Mesendoderm (in vitro differentiated cells): ENCODE results near the gene DDX1.

Experiments
- DNase-seq: peaks from one replicate; pipeline ENCODE4 v3.0.0; 2013
- H2AK5ac ChIP-seq: 2 replicates; pipeline ENCODE4 v1.6.1; 2013; ENCODE audit warnings: low read length, inconsistent platforms
- H2BK120ac ChIP-seq: 2 replicates; pipeline ENCODE4 v1.6.1; 2013; ENCODE audit warnings: low read depth, mild to moderate bottlenecking, low read length, moderate library complexity, mixed read lengths
- H2BK15ac ChIP-seq: replicated peaks from 2 replicates; pipeline ENCODE4 v1.6.1; 2013; ENCODE audit warnings: low read depth, mild to moderate bottlenecking, moderate library complexity
- H2BK5ac ChIP-seq: 2 replicates; pipeline ENCODE4 v1.6.1; 2013; ENCODE audit warnings: low read length, inconsistent platforms
- H3K18ac ChIP-seq: 2 replicates; pipeline ENCODE4 v1.6.1; 2013; ENCODE audit warnings: mild to moderate bottlenecking, low read length, mixed read lengths
- H3K23ac ChIP-seq: one replicate; pipeline ENCODE4 v1.6.1; 2013; ENCODE audit warnings: low read length
- H3K27ac ChIP-seq: 2 replicates; pipeline ENCODE4 v1.5.1; 2013; ENCODE audit warnings: low read depth, mild to moderate bottlenecking, inconsistent platforms, low read length, moderate library complexity
- H3K27me3 ChIP-seq: 2 replicates; pipeline ENCODE4 v1.6.1; 2013; ENCODE audit warnings: low read length, control low read depth, mild to moderate bottlenecking, inconsistent platforms; ENCODE audit not compliant: insufficient read depth, poor library complexity
- H3K36me3 ChIP-seq: 2 replicates; pipeline ENCODE4 v1.6.1; 2013; ENCODE audit warnings: low read length, inconsistent platforms; ENCODE audit not compliant: control insufficient read depth, insufficient read depth
- H3K4ac ChIP-seq: one replicate; pipeline ENCODE4 v1.6.1; 2013; ENCODE audit warnings: low read depth, mild to moderate bottlenecking, low read length, moderate library complexity
- H3K4me1 ChIP-seq: 2 replicates; pipeline ENCODE4 v1.6.1; 2013; ENCODE audit warnings: low read depth, low read length, inconsistent platforms; ENCODE audit not compliant: control insufficient read depth
- H3K4me2 ChIP-seq: 2 replicates; pipeline ENCODE4 v1.6.1; 2013; ENCODE audit warnings: low read length
- H3K4me3 ChIP-seq: 2 replicates; pipeline ENCODE4 v1.5.1; 2013; ENCODE audit warnings: mild to moderate bottlenecking, low read length
- H3K56ac ChIP-seq: one replicate; pipeline ENCODE4 v1.6.1; 2013; ENCODE audit warnings: low read length
- H3K79me1 ChIP-seq: 2 replicates; pipeline ENCODE4 v1.6.1; 2013; ENCODE audit warnings: low read length, inconsistent platforms
- H3K79me2 ChIP-seq: 2 replicates; pipeline ENCODE4 v1.6.1; 2013; ENCODE audit warnings: mild to moderate bottlenecking, low read length; ENCODE audit not compliant: control insufficient read depth, insufficient read depth
- H3K9ac ChIP-seq: 2 replicates; pipeline ENCODE4 v1.6.1; 2013; ENCODE audit warnings: low read length, inconsistent platforms
- H4K5ac ChIP-seq: one replicate; pipeline ENCODE4 v1.6.1; 2013; ENCODE audit warnings: low read length
- H4K8ac ChIP-seq: one replicate; pipeline ENCODE4 v1.6.1; 2013; ENCODE audit warnings: low read depth, mild to moderate bottlenecking, control low read depth, low read length, moderate library complexity
- WGBS: extraction: QIAGEN DNeasy Blood & Tissue Kit; methylation state at CpG from one replicate; pipeline ENCODE4 v1.1.7; 2013; ENCODE audit warnings: low lambda C conversion rate, missing lambda C conversion rate; ENCODE audit not compliant: insufficient coverage; ENCODE audit errors: extremely low coverage; 5-methylcytosine and 5-hydroxymethylcytosine counted together

Gene DDX1

GRCh38 chr2:15639323-15640251, 47.9 kb downstream of the DDX1 start:
- no CpG with 5 or more reads among the region's 12 CpGs for WGBS
- H3K27me3 ChIP-seq: no peaks in the 10 kb centered on the region
- H4K8ac ChIP-seq: no peak overlapping the region
- no peaks in the 10 kb centered on the region for H3K36me3 ChIP-seq
- H4K5ac ChIP-seq: no peak overlapping the region
- H3K18ac ChIP-seq: no peak overlapping the region
- H3K79me1 ChIP-seq: no peaks in the 10 kb centered on the region
- no peak overlapping the region for H3K56ac ChIP-seq
- no peak overlapping the region for H3K4me3 ChIP-seq
- H2BK5ac ChIP-seq: no peak overlapping the region
- no peak overlapping the region for H3K4ac ChIP-seq
- no peak overlapping the region for H3K27ac ChIP-seq
- H3K4me1 ChIP-seq: no peaks in the 10 kb centered on the region
- no peak overlapping the region for H2BK120ac ChIP-seq
- no peak for DNase-seq
- H3K9ac ChIP-seq: no peak overlapping the region
- H2AK5ac ChIP-seq: no peak overlapping the region
- H3K4me2 ChIP-seq: no peak overlapping the region
- H3K79me2 ChIP-seq: no peaks in the 10 kb centered on the region
- no peak overlapping the region for H2BK15ac ChIP-seq
- no peak overlapping the region for H3K23ac ChIP-seq

- Histone ChIP-seq H4K8ac (no peak overlapping the region), H3K36me3 (no peaks in the 10 kb centered on the region), H3K18ac (no peak overlapping the region), H2AK5ac (no peak overlapping the region), H3K4ac (no peak overlapping the region), H4K5ac (no peak overlapping the region), H3K4me2 (no peak overlapping the region), H3K27ac (no peak overlapping the region), H3K79me2 (no peaks in the 10 kb centered on the region), H3K23ac (no peak overlapping the region), H3K4me3 (no peak overlapping the region), H3K27me3 (no peaks in the 10 kb centered on the region), H3K4me1 (no peaks in the 10 kb centered on the region), H3K9ac (no peak overlapping the region), H2BK15ac (no peak overlapping the region), H2BK120ac (no peak overlapping the region), H3K79me1 (no peaks in the 10 kb centered on the region), H2BK5ac (no peak overlapping the region), H3K56ac (no peak overlapping the region)
- WGBS: no CpG with 5 or more reads among the region's 6 CpGs
- DNase-seq: peak; percentile 40
These were observed 48.6 kb downstream of the DDX1 start for GRCh38 chr2:15640261-15640711.

- Histone ChIP-seq H2AK5ac (no peak overlapping the region), H3K4me1 (no peaks in the 10 kb centered on the region), H3K27ac (no peak overlapping the region), H3K9ac (no peak overlapping the region), H3K36me3 (no peaks in the 10 kb centered on the region), H3K56ac (no peak overlapping the region), H2BK120ac (no peak overlapping the region), H3K4ac (no peak overlapping the region), H3K4me2 (no peak overlapping the region), H3K4me3 (no peak overlapping the region), H3K79me1 (no peaks in the 10 kb centered on the region), H3K27me3 (no peaks in the 10 kb centered on the region), H4K8ac (no peak overlapping the region), H2BK5ac (no peak overlapping the region), H4K5ac (no peak overlapping the region), H3K18ac (no peak overlapping the region), H2BK15ac (no peak overlapping the region), H3K23ac (no peak overlapping the region), H3K79me2 (no peaks in the 10 kb centered on the region)
- no peak for DNase-seq
- 100% methylated on average over 1 of the region's 2 CpGs for WGBS
These were observed 49.1 kb downstream of the DDX1 start for GRCh38 chr2:15640784-15641183.

GRCh38 chr2:15641530-15641982, 49.9 kb downstream of the DDX1 start:
- Histone ChIP-seq H3K36me3 (no peaks in the 10 kb centered on the region), H3K4me2 (no peak overlapping the region), H3K27me3 (no peaks in the 10 kb centered on the region), H2AK5ac (no peak overlapping the region), H2BK120ac (no peak overlapping the region), H3K79me2 (no peaks in the 10 kb centered on the region), H4K5ac (no peak overlapping the region), H3K56ac (no peak overlapping the region), H3K18ac (no peak overlapping the region), H3K4ac (no peak overlapping the region), H4K8ac (no peak overlapping the region), H3K9ac (no peak overlapping the region), H3K4me1 (no peaks in the 10 kb centered on the region), H2BK5ac (no peak overlapping the region), H3K27ac (no peak overlapping the region), H3K23ac (no peak overlapping the region), H3K4me3 (no peak overlapping the region), H3K79me1 (no peaks in the 10 kb centered on the region), H2BK15ac (no peak overlapping the region)
- no peak for DNase-seq
- WGBS: no CpG with 5 or more reads among the region's 1 CpG

GRCh38 chr2:15642011-15642814, 50.5 kb downstream of the DDX1 start:
- no peak overlapping the region for H3K27ac ChIP-seq

More at GRCh38 chr2:15642011-15642814, 50.5 kb downstream of the DDX1 start:
- H4K8ac ChIP-seq: no peak overlapping the region
- H2AK5ac ChIP-seq: no peak overlapping the region
- no peak overlapping the region for H3K4ac ChIP-seq
- H3K18ac ChIP-seq: no peak overlapping the region
- H3K56ac ChIP-seq: no peak overlapping the region
- DNase-seq: peak; percentile 57
- H3K23ac ChIP-seq: no peak overlapping the region
- no peaks in the 10 kb centered on the region for H3K27me3 ChIP-seq
- no peak overlapping the region for H4K5ac ChIP-seq
- no peak overlapping the region for H2BK5ac ChIP-seq
- H2BK120ac ChIP-seq: no peak overlapping the region
- no peak overlapping the region for H3K4me2 ChIP-seq
- no CpG with 5 or more reads among the region's 12 CpGs for WGBS
- no peaks in the 10 kb centered on the region for H3K79me2 ChIP-seq
- no peaks in the 10 kb centered on the region for H3K79me1 ChIP-seq
- H3K9ac ChIP-seq: no peak overlapping the region
- no peaks in the 10 kb centered on the region for H3K36me3 ChIP-seq
- no peaks in the 10 kb centered on the region for H3K4me1 ChIP-seq
- H2BK15ac ChIP-seq: no peak overlapping the region
- H3K4me3 ChIP-seq: no peak overlapping the region
